ENCODE data around the gene TAF11L7.
"Not testable (repeated sequence)": the region's sequence is repeated elsewhere in the genome, so short reads cannot be mapped to it uniquely, and the experiment has no call there.

DNA sequence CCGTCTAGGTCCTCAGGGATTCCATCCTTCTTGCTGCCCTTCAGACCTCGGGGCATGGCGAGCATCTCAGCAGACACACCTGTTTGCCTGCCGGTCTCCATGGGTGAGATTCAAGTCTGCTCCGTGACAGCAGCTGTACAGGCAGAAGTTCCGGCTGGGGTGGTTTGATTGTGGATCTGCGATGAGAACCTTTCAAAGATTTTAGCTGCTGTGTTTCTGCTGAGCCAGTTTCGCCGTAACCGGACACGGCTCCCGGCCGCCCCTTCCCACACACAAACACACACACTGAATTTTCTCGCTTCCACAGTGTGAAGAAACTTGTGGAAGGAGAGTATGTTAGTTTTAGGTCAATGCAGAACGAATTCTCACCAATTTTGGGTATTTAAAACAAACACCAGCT is 12.2 kb upstream of the TAF11L7 start, which contains the start of gene TAF11L10:
- TF ChIP-seq, protein P1, sequence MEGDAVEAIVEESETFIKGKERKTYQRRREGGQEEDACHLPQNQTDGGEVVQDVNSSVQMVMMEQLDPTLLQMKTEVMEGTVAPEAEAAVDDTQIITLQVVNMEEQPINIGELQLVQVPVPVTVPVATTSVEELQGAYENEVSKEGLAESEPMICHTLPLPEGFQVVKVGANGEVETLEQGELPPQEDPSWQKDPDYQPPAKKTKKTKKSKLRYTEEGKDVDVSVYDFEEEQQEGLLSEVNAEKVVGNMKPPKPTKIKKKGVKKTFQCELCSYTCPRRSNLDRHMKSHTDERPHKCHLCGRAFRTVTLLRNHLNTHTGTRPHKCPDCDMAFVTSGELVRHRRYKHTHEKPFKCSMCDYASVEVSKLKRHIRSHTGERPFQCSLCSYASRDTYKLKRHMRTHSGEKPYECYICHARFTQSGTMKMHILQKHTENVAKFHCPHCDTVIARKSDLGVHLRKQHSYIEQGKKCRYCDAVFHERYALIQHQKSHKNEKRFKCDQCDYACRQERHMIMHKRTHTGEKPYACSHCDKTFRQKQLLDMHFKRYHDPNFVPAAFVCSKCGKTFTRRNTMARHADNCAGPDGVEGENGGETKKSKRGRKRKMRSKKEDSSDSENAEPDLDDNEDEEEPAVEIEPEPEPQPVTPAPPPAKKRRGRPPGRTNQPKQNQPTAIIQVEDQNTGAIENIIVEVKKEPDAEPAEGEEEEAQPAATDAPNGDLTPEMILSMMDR (conservative IDR thresholded peaks at IDR 0.05 in 1 of 2, IDR thresholded peaks at IDR 0.05 in 1 of 2; ENCODE audit: low read depth in 1 of 2, low read length in 2 of 2): not testable (repeated sequence)
- TF ChIP-seq EZH2 (IDR thresholded peaks at IDR 0.05; ENCODE audit: low read length, missing control alignments): not testable (repeated sequence)

Measured in fibroblast of lung (primary cell).